ENCODE results near the gene ASB5.
"Not testable (repeated sequence)": the region's sequence is repeated elsewhere in the genome, so short reads cannot be mapped to it uniquely, and the experiment has no call there.

The ASB5 gene, protein sequence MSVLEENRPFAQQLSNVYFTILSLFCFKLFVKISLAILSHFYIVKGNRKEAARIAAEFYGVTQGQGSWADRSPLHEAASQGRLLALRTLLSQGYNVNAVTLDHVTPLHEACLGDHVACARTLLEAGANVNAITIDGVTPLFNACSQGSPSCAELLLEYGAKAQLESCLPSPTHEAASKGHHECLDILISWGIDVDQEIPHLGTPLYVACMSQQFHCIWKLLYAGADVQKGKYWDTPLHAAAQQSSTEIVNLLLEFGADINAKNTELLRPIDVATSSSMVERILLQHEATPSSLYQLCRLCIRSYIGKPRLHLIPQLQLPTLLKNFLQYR

DNA sequence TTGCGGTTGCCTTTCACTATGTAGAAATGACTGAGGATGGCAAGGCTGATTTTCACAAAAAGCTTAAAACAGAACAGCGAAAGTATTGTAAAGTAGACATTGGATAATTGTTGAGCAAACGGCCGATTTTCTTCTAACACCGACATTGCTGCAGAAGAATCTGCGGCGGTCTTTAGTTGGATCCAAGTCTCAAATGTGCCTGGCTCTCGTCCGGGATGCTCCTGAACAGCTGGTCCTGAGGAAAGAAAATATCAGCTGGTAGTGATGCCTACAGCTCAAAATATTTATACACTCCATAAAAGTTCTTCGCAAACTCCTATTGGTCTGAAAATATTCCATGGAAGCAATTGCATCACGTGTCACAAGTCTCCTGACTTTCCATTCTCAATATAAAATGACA lies at the start of gene ASB5:
ASB5 (minus strand) TSS at position 260 of the 400 bp plus-strand sequence; CDS start at position 146, 114 bp downstream.
- DNase-seq, result no peak

DNA sequence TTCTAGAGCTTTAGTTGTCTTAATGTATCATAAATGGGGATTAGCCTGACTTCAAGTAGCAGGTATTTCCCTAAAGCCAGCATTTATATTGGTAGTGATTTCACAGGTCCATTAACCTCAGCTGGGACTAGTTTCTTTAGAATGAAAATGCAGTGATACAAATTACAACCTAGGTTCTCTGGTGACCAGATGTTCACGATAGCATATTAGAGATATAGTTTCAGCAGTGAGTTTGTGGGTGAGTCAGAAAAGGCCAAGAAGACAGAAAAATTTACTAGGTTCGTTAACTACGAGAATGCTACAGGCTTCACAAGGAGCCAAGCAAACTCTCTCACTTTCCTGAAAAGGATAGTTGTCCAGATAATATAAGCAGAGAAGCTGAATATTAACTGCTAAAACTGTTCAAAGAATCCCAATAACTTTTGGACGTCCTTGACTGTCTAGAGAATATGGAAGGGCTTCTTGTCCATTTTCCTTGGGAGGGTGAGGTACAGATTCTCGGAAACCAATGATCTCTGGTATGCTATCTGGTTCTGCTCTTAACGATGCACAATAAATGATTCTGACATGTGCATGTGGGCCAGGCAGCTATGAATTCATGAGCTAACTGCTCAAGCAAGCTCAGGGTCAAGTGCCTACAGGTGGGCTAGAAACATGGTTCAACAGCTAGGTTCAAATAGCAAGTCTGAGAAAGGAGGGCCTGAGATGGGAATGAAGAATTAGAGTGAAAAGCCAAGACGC lies 44.7 kb upstream of the ASB5 start:
- no peak for DNase-seq

DNA sequence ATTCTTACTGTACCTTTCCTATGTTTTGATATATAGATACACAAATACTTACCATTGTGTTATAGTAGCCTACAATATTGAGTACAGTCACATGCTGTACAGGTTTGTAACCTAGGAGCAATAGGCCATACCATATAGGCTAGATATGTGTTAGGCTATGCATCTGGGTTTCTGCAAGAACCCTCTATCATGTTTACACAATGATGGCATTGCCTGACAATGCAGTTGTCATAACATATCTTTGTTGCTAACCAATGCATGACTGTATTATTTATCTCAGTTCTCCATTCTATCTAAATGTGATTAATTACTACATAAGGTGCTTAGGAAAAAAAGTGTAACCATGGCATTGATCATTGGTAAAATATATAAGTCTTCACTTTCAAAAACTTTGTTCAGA lies 40.8 kb upstream of the ASB5 start:
- no peak for DNase-seq

DNA sequence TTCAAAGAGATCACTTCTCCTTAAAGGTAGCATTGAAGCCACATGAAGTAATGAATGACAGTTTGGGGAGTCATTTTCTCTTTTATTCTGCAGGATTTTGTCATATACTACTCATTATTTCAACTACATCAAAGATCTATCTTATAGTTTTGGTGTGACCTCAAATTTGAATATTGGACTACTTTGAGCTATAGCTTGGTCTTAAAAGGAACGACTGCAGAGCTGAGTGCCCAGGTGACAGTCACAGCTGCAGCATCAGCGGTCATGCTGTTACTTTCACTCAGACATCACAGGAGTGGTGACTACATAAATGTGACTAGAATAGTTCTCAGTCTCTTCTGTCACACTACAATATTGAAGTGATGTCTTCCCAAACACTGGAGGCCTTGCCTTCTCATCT lies 40.0 kb upstream of the ASB5 start:
- DNase-seq, result no peak

DNA sequence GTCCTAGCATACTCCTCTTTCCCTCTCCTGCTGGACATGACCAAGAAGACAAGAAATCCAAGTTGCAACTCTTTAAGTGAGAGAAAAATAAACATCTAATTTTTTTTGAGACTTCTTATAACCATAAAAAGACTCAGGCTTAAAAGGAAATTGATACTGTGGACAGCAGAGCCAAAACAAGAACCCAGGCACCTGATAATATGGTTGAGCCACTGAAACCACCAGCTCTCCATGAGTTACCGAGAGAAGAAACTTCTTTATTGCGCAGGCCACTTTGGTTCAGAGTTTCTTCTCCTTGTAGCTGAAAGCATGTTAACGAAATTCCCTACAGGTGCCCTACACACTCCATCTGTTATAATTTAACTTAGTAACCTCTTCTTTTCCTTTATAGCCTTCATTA lies 39.4 kb upstream of the ASB5 start:
- no peak for DNase-seq

DNA sequence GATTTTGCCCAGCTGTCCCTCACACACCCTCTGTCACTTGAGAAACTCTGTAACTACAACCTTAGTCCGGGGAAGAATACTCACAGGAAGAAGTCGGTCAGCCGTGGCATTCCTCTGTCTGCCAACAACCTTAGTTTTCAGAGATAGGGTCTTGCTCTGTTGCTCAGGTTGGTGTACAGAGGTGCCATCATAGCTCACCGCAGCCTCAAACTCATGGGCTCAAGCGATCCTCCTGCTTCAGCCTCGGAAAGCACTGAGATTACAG lies 38.6 kb upstream of the ASB5 start:
- DNase-seq, result no peak

DNA sequence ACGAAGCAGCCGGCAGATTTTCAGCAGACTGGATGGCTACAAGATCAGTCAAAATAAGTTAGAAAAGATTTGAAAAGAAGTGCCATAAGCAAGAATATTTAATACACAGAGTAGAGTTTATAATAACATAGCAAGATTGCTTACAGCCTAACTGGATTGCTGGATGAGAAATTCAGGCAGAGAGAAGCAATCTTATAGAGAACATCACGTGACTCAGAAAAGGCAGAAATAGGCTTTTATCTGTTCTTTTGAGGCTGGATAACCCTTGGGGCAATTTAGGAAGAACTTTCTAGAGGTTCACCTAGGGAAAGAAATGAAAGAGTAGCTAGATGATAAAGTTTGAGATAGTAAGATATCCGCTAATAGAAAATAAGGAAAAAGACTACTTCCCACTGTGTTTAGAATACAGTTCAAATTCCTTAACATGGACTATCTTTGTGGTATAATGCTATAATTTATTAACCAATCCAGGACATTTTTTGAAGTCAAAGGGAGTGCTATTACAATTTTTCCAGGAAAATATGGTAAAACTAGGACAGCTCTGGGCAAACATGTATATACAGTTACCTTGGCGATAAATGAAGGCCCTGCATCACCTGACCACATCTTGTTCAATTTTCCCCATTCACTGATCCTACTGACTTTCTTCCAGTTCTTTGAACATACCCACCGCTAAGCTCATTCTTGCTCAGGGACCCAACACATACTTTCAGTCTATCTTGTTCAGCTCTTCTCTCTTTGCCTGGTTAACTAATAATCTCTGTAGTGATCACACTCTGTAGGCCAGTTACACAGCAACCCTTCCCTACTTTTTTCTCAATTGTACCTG lies 38.0 kb upstream of the ASB5 start:
- no peak for DNase-seq

DNA sequence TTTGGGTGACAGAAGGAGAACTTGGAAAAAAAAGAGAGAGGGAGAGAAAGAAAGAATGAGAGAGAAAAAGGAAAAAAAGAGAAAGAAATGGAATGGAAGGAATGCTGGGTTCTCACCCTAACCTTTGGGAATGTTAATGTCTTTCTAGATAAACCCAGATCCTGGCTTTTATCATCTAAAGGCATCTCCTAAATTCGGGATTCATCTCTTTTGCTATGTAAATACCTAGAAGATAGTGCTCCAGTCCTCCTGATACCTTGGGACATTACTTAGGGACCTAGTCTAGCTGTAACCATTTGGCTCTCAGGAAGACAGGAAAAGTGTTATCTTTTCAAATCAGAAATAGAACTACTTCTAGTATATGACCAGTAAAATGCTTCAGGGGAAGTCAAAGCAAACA lies 34.9 kb upstream of the ASB5 start:
- no peak for DNase-seq

DNA sequence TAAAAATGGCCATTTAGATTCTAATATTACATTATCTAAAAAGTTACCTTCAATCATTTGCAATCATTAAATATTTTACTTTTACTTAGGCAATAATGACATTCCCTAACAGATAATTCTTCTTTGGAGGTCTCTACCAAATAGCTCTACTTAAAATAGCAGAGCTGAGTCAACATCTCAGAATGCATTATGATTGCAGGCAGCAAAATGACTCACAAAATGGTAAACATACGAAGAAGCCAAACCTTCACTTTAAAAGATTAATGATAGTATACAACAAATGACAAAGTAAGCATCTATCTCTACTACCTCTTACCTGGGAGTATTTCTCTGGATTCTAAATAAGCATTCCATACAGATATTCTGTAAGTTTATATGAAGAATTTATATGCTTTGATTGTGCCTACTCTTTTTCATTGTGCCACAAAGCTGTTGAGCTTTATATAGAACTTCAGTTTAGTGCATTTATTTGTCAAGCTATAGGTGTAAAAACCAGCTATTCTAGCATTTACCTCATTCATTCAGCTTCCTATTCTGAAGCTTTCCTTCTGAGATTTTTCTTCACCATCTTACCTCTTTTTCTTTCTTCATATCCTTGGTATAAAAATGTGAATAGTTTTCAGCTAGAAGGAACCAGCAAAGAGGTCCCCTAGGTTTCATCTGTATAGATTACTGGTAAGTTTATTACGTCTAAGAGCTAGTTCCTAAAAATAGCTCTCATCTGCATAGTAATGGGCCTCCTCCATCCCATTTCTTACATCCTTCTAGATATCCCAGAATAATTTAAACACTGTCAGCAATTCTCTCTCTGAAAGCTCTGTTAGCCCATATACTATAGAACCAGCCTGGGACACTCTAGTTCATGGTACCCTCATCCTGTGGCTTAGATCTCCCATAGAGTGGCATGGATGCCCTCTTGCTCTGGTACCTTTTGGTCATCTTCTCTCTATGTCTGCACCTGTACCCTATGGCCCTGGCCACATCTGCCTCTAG lies 33.6 kb upstream of the ASB5 start:
- no peak for DNase-seq

DNA sequence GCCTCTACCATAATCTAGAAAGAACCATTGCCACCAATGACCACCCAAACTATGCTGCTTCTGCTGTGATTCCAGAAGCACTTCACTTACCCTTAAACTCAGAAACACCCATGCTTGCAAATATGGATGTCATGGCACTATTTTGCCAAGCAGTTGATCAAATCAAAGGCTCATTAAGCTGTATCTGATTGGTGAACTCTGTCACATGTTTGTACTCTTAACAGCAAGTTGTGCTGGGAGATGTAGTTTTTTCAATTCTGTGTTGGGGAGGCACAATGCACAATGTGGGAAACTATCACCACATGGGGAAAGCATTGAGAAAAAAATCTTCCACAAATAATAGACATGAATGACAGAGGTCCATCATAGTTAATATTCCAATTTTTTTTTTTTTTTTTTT lies 31.5 kb upstream of the ASB5 start:
- no peak for DNase-seq

DNA sequence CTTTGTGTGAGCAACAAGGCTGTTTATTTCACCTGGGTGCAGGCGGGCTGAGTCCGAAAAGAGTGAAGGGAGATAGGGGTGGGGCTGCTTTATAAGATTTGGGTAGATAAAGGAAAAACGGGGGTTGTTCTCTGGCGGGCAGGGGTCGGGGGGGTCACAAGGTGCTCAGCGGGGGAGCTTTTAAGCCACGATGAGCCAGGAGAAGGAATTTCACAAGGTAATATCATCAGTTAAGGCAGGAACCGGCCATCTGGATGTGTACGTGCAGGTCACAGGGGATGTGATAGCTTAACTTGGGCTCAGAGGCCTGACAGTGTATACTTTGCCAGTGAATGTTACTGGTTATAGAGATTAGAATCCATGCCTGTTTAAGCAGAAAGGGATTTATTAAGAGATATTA lies 31.0 kb upstream of the ASB5 start:
- DNase-seq, result no peak

DNA sequence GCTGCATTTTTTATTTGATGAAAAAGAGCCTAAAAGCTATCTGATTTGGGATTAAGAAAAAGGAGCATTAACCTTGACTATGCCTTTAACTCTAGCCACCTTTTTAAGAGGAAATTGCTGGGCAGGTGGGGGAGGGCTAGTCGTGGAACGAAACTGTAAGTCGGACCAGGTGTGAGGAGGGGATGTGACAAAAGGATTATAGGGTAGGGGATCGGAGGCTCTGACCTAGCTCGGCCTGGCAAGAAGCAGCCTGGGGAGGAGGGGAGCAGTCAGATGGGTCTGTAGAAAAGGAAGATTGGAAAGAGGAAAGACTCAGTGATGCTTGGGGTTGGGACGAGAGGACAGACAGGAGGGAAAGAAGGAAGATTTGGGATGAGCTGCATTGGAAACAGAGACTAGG lies 29.6 kb upstream of the ASB5 start:
- DNase-seq, result no peak

DNA sequence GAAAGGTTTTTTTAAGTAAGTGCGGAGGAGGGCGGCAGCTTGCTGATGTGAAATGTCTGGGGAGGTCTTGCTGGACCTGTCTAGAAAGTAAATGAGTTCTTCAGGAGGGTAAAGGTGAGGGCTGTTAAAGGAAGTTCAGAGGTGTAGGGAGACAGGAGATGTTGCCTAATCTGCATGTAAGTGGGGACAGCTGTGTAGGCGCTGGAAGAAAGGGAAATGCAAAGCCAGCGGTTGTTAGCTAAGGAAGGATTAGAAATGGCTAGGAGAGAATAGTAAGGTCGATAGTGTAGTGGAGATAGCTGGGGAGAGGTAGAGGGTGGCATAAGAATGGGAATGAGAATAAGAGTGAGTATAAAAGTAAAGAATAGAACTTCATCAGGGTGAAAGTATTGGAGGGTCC lies 26.9 kb upstream of the ASB5 start:
- not testable (repeated sequence) for DNase-seq

DNA sequence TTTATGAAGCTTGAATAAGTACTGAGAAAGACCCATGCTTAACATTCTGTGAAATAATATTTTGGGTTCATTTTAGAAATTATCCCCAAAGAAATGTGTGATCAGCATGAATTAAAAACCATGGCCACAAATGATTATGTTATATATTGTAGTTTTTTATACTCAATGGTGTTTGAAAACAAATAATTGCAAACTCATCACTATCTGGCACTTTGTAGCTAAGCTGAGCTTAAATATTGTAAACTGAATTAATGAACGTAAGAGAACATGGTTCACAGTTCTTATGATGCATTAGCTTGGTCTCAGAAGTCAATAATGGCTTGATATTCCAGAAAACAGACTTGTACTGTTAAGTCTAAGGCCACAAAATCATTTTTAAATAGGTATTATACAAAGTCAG lies 24.6 kb upstream of the ASB5 start:
- no peak for DNase-seq

DNA sequence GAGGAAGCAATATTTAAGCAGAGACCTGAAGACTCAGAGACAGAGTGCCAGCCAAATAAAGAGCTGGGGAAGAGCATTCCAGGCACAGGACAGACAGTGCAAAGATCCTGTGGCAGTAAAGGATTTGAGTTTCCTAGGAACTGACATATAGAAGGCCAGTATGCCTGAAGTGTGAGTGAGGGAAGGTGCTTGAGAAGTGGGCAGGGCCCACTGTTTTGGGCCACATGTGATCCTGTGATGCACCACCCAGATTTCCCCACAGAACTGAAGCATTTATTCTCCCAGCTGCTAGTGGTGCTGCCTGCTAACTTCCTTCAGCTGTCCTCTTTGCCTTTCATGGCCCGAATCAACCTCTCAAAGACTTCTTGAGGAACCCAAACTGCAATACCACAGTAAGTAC lies 23.9 kb upstream of the ASB5 start:
- no peak for DNase-seq

DNA sequence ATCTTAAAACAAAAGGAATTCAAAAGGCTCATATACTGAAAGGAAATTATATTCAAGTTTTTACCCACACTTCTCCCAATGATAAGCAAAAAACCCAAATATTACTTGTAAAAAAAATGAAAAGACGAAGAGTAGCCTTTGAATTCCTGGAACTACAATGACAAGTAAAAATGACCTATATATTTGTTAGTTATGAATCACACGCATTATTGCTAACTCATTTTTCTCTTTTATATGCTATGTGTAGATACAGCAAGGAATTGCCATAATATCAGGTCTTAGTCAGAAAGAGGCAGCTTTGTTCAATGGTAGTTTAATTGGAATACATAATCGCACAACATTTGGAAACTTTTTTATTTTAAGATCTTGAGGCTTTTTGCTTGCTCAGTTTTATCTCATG lies 22.7 kb upstream of the ASB5 start:
- DNase-seq, result no peak

DNA sequence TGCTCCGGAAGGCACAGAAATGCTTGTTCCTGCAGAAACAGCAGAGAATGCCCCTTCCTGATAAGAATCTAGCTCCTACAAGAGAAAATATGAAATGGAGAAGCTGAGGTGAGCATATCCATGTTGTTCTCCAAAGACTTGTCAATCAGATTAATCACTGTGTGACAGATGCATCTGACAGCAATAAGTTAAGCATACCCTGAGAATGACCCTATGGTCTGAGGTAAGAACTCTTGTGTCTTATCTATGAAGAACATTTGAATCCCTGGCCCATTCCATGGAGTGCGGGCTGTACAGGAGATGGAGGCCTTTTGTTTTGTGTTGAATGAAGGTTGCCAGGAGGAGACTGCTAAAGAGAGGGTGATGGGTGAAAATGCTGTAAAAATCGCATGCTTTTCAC lies 21.5 kb upstream of the ASB5 start:
- DNase-seq, result no peak

DNA sequence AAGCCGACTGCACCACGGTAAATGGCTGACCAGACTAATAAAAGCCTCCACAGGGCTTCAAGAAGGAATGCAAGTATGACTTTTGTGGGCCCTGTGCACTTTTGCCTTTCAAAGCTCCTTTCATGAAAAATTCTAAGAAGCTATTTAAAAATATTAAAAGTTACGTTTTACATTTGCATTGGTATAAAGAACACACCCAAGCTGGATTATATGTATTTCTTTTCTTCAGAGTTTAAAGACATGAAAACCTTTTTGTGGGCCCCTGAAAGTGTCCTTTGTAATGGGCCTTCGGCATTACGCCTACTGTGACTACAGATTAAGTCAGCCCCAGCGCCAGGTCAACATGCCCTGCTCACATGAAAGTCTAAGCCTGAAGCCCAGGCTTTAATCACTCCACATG lies 20.5 kb upstream of the ASB5 start:
- no peak for DNase-seq

DNA sequence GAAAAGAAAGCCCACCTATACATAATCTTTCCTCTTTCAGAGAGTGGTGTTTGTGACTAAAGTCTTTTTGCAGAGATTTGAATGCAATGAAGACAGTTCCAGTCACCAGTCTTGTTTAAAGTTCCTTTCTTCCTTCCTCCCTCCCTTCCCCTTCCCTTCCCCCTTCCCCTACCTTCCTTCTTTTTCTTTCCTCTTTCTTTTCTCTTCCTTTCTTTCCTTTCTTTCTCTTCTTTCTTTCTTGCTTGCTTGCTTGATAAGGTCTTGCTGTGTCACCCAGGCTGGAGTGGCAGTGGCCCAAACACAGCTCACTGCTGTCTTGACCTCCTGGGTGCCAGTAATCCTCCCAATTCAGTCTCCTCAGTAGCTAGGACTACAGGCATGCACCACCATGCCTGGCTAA lies 19.0 kb upstream of the ASB5 start:
- DNase-seq, result no peak

DNA sequence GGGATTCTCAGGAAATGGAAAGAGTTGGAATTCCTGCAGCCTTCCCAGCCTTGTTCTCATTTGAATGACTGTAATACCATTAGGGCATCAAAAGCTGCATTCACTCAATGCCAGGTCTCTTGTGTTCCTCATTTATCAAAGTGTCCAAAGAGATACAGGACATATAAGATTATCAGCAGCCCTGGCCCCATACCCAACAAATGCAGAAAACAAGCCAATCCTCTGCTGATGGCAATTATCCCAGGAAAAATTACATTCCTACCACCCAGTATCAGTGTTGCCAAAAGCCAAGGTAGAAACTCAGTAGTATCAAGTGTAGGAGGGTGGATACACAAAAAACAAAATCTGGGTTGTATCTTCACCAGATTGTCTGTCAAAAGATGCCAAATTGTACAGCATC lies 18.5 kb upstream of the ASB5 start:
- DNase-seq, result no peak

DNA sequence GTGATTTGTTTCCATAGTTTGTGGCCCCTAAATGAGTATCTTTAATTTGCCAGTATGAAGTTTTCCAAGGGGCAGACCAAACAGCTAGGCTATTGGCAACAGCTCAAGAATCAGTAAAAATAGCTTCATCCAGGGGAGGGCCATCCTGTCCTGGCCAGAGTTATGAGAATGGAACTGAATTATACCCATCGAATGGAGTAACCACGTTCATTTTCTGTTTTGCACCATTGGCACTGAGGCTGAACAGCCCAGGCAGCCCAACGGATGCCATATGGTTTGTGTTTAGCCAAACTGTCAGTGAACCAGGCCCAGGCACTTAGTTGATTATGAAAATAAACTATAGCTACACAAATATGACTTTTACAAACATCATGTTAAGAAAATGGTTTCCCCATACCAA lies 17.7 kb upstream of the ASB5 start:
- DNase-seq, result no peak

DNA sequence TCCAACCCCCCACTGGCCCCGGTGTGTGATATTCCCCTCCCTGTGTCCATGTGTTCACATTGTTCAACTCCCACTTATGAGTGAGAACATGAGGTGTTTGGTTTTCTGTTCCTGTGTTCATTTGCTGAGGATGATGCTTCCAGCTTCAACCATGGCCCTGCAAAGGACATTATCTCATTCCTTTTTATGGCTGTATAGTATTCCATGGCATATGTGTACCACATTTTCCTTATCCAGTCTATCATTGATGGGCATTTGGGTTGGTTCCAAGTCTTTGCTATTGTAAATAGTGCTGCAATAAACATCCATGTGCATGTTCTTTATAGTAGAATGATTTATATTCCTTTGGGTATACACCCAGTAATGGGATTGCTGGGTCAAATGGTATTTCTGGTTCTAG lies 10.5 kb upstream of the ASB5 start:
- DNase-seq, result not testable (repeated sequence)
